ENCODE results near the gene SFTPA1.
"Not testable (repeated sequence)": the region's sequence is repeated elsewhere in the genome, so short reads cannot be mapped to it uniquely, and the experiment has no call there.

The SFTPA1 gene

GRCh38 chr10:79581044-79581443, 29.7 kb upstream of the SFTPA1 start:
- TF ChIP-seq CTCF (IDR thresholded peaks at IDR 0.05; ENCODE audit: insufficient read depth, low read length, poor library complexity, severe bottlenecking), result no peak
- DNase-seq (ENCODE audit: extremely low read depth, insufficient read length), result no peak
- Histone ChIP-seq H3K36me3 (ENCODE audit: control insufficient read depth, insufficient read depth, low read length) (no peaks in the 10 kb centered on the region), H3K27me3 (replicated peaks; ENCODE audit: control insufficient read depth, insufficient read depth, low read length) (no peaks in the 10 kb centered on the region; the same call in 1 of the 2 replicates), H3K4me3 (replicated peaks; ENCODE audit: low read depth, low read length) (no peak overlapping the region)

GRCh38 chr10:79582096-79582495, 28.6 kb upstream of the SFTPA1 start:
- Histone ChIP-seq H3K4me3 (replicated peaks; ENCODE audit: low read depth, low read length) (no peak overlapping the region), H3K36me3 (ENCODE audit: control insufficient read depth, insufficient read depth, low read length) (no peaks in the 10 kb centered on the region), H3K27me3 (replicated peaks; ENCODE audit: control insufficient read depth, insufficient read depth, low read length) (no peaks in the 10 kb centered on the region; the same call in 1 of the 2 replicates)
- no peak for TF ChIP-seq CTCF (IDR thresholded peaks at IDR 0.05; ENCODE audit: insufficient read depth, low read length, poor library complexity, severe bottlenecking)
- DNase-seq (ENCODE audit: extremely low read depth, insufficient read length), result no peak

GRCh38 chr10:79582954-79583353, 27.8 kb upstream of the SFTPA1 start:
- not testable (repeated sequence) for H3K4me3 ChIP-seq (replicated peaks; ENCODE audit: low read depth, low read length); DNase-seq (ENCODE audit: extremely low read depth, insufficient read length); H3K27me3 ChIP-seq (replicated peaks; ENCODE audit: control insufficient read depth, insufficient read depth, low read length); H3K36me3 ChIP-seq (ENCODE audit: control insufficient read depth, insufficient read depth, low read length)

GRCh38 chr10:79583488-79584024, 27.2 kb upstream of the SFTPA1 start:
- no peaks in the 10 kb centered on the region; the same call in 1 of the 2 replicates for H3K27me3 ChIP-seq (replicated peaks; ENCODE audit: control insufficient read depth, insufficient read depth, low read length)
- no peak for TF ChIP-seq CTCF (IDR thresholded peaks at IDR 0.05; ENCODE audit: insufficient read depth, low read length, poor library complexity, severe bottlenecking)
- no peaks in the 10 kb centered on the region for H3K36me3 ChIP-seq (ENCODE audit: control insufficient read depth, insufficient read depth, low read length)
- no peak overlapping the region for H3K4me3 ChIP-seq (replicated peaks; ENCODE audit: low read depth, low read length)
- DNase-seq (ENCODE audit: extremely low read depth, insufficient read length), result no peak

- no peak for DNase-seq (ENCODE audit: extremely low read depth, insufficient read length)
These were observed 24.7 kb upstream of the SFTPA1 start for GRCh38 chr10:79585870-79586527.

More at GRCh38 chr10:79585870-79586527, 24.7 kb upstream of the SFTPA1 start:
- TF ChIP-seq CTCF (IDR thresholded peaks at IDR 0.05; ENCODE audit: insufficient read depth, low read length, poor library complexity, severe bottlenecking), result no peak
- Histone ChIP-seq H3K4me3 (replicated peaks; ENCODE audit: low read depth, low read length) (no peak overlapping the region), H3K27me3 (replicated peaks; ENCODE audit: control insufficient read depth, insufficient read depth, low read length) (peaks cover 2% of the 10 kb centered on the region), H3K36me3 (ENCODE audit: control insufficient read depth, insufficient read depth, low read length) (no peaks in the 10 kb centered on the region)
